Epithelial cell of prostate (primary cell): ENCODE data around the gene ATP4A.
A peak's percentile ranks its signal among the peaks of the same experiment; 100 is the strongest.
"Not testable (repeated sequence)": the region's sequence is repeated elsewhere in the genome, so short reads cannot be mapped to it uniquely, and the experiment has no call there.

Source experiments
- DNase-seq: peaks from one replicate; pipeline ENCODE4 v3.0.0-alpha.2; 2011; ENCODE audit warnings: low read depth, low spot score
- H3K27ac ChIP-seq: fragments of 450-650 bp; 2 replicates; pipeline ENCODE4 v1.5.1; 2017; ENCODE audit warnings: mild to moderate bottlenecking

Gene ATP4A

GRCh38 chr19:35563207-35563829, at the start of gene ATP4A:
Gene ATP4A (minus strand): TSS chr19:35563658. CDS start chr19:35563629, 29 bp downstream.
- H3K27ac ChIP-seq = no peak within 1 kb of the TSS
- DNase-seq = no peak

- peak; percentile 74 for DNase-seq
- no peak within 1 kb of the TSS for H3K27ac ChIP-seq
Observed at GRCh38 chr19:35612559-35613321, 49.3 kb upstream of the ATP4A start, which contains the start of gene HAUS5. Gene HAUS5 (plus strand): TSS chr19:35612735. CDS start chr19:35612795, 60 bp downstream.

- DNase-seq = no peak
- no peak overlapping the region for H3K27ac ChIP-seq
Observed at GRCh38 chr19:35612224-35612558, 48.7 kb upstream of the ATP4A start.

DNA sequence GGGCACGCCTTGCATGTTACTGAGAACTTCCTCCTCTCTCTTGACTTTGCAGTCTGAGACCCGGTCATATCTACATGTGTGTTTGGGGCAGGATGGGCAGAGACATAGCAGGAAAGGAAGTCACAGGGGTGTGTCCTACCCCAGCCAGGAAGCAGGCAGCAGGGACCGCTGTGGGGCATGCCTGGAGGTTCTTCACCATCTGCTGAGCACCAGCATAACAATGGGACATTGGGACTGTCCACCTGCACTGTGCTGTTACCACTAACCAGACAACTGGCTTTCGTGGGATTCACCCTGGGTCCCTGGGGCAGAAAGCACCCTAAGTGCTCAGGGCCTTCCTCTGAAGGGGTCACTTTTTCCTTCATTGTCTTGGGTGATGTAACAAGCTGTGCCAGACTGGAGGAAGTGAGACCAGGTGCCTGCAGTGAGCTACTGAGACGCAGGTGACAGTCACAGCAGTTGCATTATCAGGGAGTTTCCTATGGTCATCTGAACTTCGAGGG, 46.4 kb upstream of the ATP4A start:
- no peak for DNase-seq

DNA sequence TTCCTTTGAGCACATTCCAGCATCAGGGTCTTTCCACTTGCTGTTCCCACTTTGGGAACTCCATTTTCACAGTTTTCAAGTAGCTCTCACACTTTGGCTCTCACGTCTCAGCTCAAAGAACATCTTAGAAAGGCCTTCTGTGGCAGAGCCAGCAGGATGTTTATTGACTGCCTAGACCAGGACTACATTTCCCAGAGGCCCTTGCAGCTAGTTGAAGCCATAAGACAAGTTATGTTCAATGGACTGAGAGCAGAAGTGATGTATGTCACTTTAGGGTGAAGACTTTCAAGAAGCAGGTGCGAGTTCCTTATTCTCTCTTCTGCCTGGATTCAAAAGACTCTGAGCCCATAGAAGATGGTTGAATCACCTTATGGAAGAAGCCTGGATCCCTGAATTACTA, 44.8 kb upstream of the ATP4A start:
- H3K27ac ChIP-seq = no peak overlapping the region
- DNase-seq = no peak

More for the DNA sequence above, 46.4 kb upstream of the ATP4A start:
- H3K27ac ChIP-seq = peak overlapping the region; percentile 49

- no peak overlapping the region for H3K27ac ChIP-seq
- DNase-seq = no peak
Observed at GRCh38 chr19:35607661-35608060, 44.2 kb upstream of the ATP4A start.

DNA sequence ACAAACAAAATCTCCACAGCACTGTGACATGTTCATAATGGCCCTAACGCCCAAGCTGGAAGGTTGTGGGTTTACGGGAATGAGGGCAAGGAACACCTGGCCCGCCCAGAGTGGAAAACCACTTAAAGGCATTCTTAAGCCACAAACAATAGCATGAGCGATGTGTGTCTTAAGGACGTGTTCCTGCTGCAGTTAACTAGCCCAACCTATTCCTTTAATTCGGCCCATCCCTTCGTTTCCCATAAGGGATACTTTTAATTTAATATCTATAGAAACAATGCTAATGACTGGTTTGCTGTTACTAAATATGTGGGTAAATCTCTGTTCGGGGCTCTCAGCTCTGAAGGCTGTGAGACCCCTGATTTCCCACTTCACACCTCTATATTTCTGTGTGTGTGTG, 43.7 kb upstream of the ATP4A start:
- not testable (repeated sequence) for DNase-seq, H3K27ac ChIP-seq

DNA sequence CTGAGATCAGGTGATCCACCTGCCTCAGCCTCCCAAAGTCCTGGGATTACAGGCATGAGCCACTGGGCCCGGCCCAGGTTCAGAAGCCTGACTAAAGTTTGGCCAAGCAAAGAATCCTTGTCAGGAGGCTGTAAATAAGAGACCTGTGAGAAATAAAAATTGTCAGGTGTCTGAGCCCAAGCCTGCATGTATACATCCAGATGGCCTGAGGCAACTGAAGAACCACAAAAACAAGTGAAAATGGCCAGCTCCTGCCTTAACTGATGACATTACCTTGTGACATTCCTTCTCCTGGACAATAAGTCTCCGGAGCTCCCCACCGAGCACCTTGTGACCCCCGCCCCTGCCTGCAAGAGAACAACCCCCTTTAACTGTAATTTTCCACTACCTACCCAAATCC, 41.0 kb upstream of the ATP4A start:
- peak overlapping the region; percentile 74 for H3K27ac ChIP-seq
- not testable (repeated sequence) for DNase-seq

GRCh38 chr19:35601971-35602370, 38.5 kb upstream of the ATP4A start:
- no peak overlapping the region for H3K27ac ChIP-seq
- no peak for DNase-seq

DNA sequence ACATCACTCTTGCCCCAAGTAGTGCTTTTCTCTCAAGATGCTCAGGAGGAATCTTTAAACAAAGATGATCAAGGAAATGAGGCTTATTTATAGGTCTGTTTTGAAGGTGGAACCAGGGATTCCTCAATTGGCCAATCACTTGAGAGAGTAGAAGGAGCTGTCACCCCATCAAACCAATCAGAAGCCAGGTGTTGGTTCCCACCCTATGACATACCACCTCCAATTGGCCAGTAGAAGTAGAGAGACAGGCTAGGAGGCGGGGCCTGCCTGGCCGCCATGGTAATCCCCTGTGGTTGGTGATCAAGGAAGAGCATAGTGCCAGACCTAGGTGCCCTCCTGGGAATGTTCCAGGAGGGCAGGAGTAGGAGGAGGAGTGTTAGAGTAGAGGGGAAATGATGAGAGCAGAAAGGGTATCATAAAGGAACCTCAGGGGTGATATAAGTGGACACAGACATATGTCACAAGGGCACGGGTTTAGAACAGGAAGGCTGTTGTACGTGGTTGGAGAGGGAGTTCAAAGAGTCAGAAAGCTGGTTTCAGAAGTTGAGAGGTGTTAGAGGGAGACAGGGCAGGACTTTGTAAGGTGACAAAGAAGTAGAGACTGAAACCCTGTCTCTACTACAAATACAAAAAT, 33.0 kb upstream of the ATP4A start:
- DNase-seq = no peak
- no peak overlapping the region for H3K27ac ChIP-seq

DNA sequence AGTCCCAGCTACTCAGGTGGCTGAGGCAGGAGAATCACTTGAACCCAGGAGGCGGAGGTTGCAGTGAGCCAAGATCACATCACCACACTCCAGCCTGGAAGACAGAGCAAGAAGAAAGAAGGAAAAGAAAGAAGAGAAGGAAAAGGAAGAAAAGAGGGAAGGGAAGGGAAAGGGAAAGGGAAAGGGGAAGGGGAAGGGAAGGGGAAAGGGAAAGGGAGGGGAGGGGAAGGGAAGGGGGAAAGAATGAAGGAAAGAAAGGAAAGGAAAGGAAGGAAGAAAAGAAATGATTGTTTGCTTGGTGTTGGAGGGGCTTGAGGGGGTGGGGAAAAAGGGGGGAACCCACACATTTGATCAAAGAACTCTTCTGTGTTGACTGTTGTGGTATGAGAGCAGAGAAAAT, 32.5 kb upstream of the ATP4A start:
- DNase-seq = no peak
- no peak overlapping the region for H3K27ac ChIP-seq

DNA sequence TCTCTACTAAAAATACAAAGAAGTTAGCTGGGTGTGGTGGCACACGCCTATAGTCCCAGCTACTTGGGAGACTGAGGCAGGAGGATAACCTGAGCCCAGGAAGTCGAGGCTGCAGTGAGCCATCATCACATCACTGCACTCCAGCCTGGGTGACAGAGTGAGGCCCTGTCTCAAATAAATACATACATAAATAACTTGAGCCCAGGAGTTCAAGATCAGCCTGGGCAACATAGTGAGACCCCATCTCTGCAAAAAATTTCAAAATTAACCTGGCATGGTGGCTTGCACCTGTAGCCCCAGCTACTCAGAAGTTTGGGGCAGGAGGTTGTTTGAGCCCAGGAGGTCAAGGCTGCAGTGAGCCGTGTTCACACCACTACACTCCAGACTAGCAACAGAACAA, 31.6 kb upstream of the ATP4A start:
- not testable (repeated sequence) for H3K27ac ChIP-seq, DNase-seq

GRCh38 chr19:35592226-35592625, 28.8 kb upstream of the ATP4A start:
- H3K27ac ChIP-seq = no peak overlapping the region
- DNase-seq = no peak

- H3K27ac ChIP-seq = no peak overlapping the region
- DNase-seq = no peak
Observed at GRCh38 chr19:35590875-35591274, 27.4 kb upstream of the ATP4A start.

DNA sequence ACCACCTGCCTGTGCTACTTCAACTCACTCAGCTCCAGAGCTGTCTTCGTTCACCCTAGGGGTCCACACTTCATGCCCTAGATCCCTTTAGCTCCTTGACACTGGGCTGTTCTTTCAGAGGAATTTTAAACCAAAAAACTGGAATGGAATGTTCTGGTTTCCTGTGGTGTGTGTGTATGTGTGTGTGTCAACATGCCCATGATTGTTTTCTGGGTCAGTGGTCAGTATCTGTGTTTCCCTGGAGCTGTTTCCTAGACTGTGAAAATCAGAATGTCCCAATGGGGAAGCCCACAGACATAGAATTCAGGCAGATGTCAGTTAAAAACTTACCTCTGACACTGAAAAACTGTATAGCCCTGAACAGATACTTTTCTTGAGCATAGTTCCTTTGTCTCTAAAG, 23.9 kb upstream of the ATP4A start:
- no peak for DNase-seq
- H3K27ac ChIP-seq = no peak overlapping the region

DNA sequence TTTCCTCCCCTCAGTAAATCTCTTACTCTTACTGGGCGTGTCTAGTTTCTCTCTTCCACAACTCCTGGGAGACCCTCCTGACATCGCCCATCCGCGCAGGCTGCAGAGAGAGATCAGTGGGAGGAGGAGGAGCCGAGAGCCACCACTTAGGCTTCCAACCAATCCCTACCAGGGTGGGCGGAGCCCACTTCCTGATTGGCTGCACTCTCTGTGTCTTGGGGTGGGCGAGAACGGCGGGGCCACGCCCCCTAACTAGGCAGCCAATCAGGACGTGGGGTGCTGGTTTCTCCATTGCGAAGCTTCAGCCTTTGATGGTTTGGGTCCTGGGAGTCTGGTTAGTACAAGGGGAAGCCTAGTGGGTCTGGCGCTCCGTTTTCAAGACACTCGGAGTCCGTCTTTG, 22.4 kb upstream of the ATP4A start, which contains the start of gene PMIS2:
PMIS2 (plus strand) TSS at position 326 of the 400 bp plus-strand sequence. CDS start 87 bp downstream, outside the sequence.
- H3K27ac ChIP-seq = no peak within 1 kb of the TSS
- DNase-seq = no peak

- no peak for DNase-seq
- no peak overlapping the region for H3K27ac ChIP-seq
Observed at GRCh38 chr19:35582760-35583159, 19.3 kb upstream of the ATP4A start.

DNA sequence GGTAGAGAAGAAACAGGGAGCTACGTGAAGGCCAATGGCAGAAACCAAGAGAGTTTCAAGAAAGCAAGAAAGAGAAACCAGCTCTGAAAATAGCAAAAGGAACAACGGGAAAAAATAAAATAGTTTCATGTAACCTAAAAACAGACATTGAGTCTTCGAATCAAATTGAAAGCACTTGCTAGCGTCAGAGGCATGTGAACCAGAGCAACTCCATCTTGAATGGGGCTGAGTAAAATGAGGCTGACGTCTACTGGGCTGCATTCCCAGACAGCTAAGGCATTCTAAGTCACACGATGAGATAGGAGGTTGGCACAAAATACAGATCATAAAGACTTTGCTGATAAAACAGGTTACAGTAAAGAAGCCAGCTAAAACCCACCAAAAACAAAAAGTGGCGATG, 15.2 kb upstream of the ATP4A start:
- no peak for DNase-seq

DNA sequence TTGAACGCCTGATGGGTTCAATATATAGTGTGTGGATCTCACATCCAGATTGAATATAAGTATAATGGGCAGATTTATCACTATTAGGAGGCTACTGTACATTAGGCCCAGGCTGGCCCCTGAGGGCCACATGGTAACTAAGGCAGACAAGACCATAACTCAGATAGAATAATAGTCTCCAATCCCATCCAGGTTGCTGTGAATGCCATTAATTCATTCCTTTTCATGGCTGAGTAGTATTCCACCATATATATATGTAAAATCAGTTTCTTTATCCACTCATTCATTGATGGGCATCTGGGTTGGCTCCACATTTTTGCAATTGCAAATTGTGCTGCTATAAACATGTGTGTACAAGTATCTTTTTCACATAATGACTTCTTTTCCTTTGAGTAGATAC, 14.5 kb upstream of the ATP4A start:
- DNase-seq = no peak

More for the DNA sequence above, 15.2 kb upstream of the ATP4A start:
- H3K27ac ChIP-seq = no peak overlapping the region

GRCh38 chr19:35571406-35571965, 8.0 kb upstream of the ATP4A start:
- DNase-seq = no peak
- no peak overlapping the region for H3K27ac ChIP-seq

More for the DNA sequence above, 14.5 kb upstream of the ATP4A start:
- no peak overlapping the region for H3K27ac ChIP-seq
